ENCODE data around the gene MAML1.
A peak's percentile ranks its signal among the peaks of the same experiment; 100 is the strongest.

Gene MAML1

GRCh38 chr5:179817470-179817840 lies 84.8 kb downstream of the MAML1 start:
- no peaks in the 10 kb centered on the region for H3K27me3 ChIP-seq (ENCODE audit: insufficient read depth, low read depth, severe bottlenecking)
- H3K27ac ChIP-seq: no peak overlapping the region
- H3K36me3 ChIP-seq: no peaks in the 10 kb centered on the region
- no peak for TF ChIP-seq CTCF (IDR thresholded peaks at IDR 0.05; ENCODE audit: low read depth, low read length)
- H3K9me3 ChIP-seq (ENCODE audit: severe bottlenecking): no peaks in the 10 kb centered on the region
- no peak for DNase-seq
- H3K4me3 ChIP-seq (ENCODE audit: low read depth, low read length): no peak overlapping the region

- Histone ChIP-seq H3K4me3 (ENCODE audit: low read depth, low read length) (peak overlapping the region; percentile 43), H3K27ac (peak overlapping the region; percentile 87), H3K36me3 (no peaks in the 10 kb centered on the region; the same call in 1 of the 2 replicates), H3K27me3 (ENCODE audit: insufficient read depth, low read depth, severe bottlenecking) (no peaks in the 10 kb centered on the region), H3K9me3 (ENCODE audit: severe bottlenecking) (no peaks in the 10 kb centered on the region)
- DNase-seq: no peak
- no peak for TF ChIP-seq CTCF (IDR thresholded peaks at IDR 0.05; ENCODE audit: low read depth, low read length)
These were observed 85.5 kb downstream of the MAML1 start for GRCh38 chr5:179817890-179818745.

- no peak for TF ChIP-seq CTCF (IDR thresholded peaks at IDR 0.05; ENCODE audit: low read depth, low read length)
- H3K27me3 ChIP-seq (ENCODE audit: insufficient read depth, low read depth, severe bottlenecking): no peaks in the 10 kb centered on the region
- DNase-seq: peak; percentile 77
- H3K36me3 ChIP-seq: no peaks in the 10 kb centered on the region; the same call in 1 of the 2 replicates
- H3K4me3 ChIP-seq (ENCODE audit: low read depth, low read length): peak overlapping the region; percentile 43
- H3K27ac ChIP-seq: peak overlapping the region; percentile 87
- H3K9me3 ChIP-seq (ENCODE audit: severe bottlenecking): no peaks in the 10 kb centered on the region
These were observed 86.2 kb downstream of the MAML1 start for GRCh38 chr5:179818746-179819295.

- DNase-seq: peak; percentile 47
- TF ChIP-seq CTCF (IDR thresholded peaks at IDR 0.05; ENCODE audit: low read depth, low read length): no peak
- Histone ChIP-seq H3K9me3 (ENCODE audit: severe bottlenecking) (no peaks in the 10 kb centered on the region), H3K36me3 (no peaks in the 10 kb centered on the region; the same call in 1 of the 2 replicates), H3K27me3 (ENCODE audit: insufficient read depth, low read depth, severe bottlenecking) (no peaks in the 10 kb centered on the region), H3K27ac (peak overlapping the region; percentile 87), H3K4me3 (ENCODE audit: low read depth, low read length) (peak overlapping the region; percentile 43)
These were observed 86.9 kb downstream of the MAML1 start for GRCh38 chr5:179819296-179820126.

- peak overlapping the region; percentile 67 for H3K4me3 ChIP-seq (ENCODE audit: low read depth, low read length)
- peak overlapping the region; percentile 87 for H3K27ac ChIP-seq
- no peak for DNase-seq
These were observed 87.5 kb downstream of the MAML1 start for GRCh38 chr5:179820127-179820482.

More at GRCh38 chr5:179820127-179820482, 87.5 kb downstream of the MAML1 start:
- Histone ChIP-seq H3K9me3 (ENCODE audit: severe bottlenecking) (no peaks in the 10 kb centered on the region), H3K36me3 (no peaks in the 10 kb centered on the region; the same call in 1 of the 2 replicates), H3K27me3 (ENCODE audit: insufficient read depth, low read depth, severe bottlenecking) (no peaks in the 10 kb centered on the region)
- no peak for TF ChIP-seq CTCF (IDR thresholded peaks at IDR 0.05; ENCODE audit: low read depth, low read length)

Measured in WERI-Rb-1 (cell line).